H1 (cell line): ENCODE results near the gene ZKSCAN1. TPM values are rescaled to one million over a fixed set of nuclear protein-coding genes. Genes with fewer than 3 reads are reported as not detected.

Experiments
- CTCF ChIA-PET: fragments of 300-600 bp; sonication (Branson Sonifier 250); formaldehyde crosslinking; loops from one replicate; lab custom pipeline; 2021; ENCODE audit not compliant: partially characterized antibody; lab: Charles Lee
- POLR2A ChIA-PET: fragments of 300-600 bp; sonication (Branson Sonifier 250); formaldehyde crosslinking; loops from one replicate; lab custom pipeline; 2021; ENCODE audit warnings: inconsistent platforms; ENCODE audit not compliant: partially characterized antibody; lab: Charles Lee
- DNase-seq, 2 experiments: peaks; one replicate each; pipeline versions ENCODE4 v3.0.0 to v3.0.0-alpha.2; 2010 to 2022; ENCODE audit warnings: low spot score in 2 of 2, low read depth in 1 of 2, mixed read lengths in 1 of 2
- FAIRE-seq: peaks from 2 replicates; lab custom pipeline; 2011; peaks lifted over from hg19 to GRCh38; lab: Jason Lieb, UNC
- H2AFZ ChIP-seq: 2 replicates; pipeline ENCODE4 v1.8.1; 2012; ENCODE audit warnings: low read length, inconsistent platforms
- H2AK5ac ChIP-seq: 2 replicates; pipeline ENCODE4 v1.6.1; 2013; ENCODE audit warnings: low read depth, low read length
- H2BK120ac ChIP-seq: replicated peaks from 2 replicates; pipeline ENCODE3; 2013; ENCODE audit warnings: low read depth, low read length, inconsistent platforms
- H2BK12ac ChIP-seq: 2 replicates; pipeline ENCODE4 v1.6.1; 2013; ENCODE audit warnings: low read depth, low read length
- H2BK15ac ChIP-seq: 2 replicates; pipeline ENCODE4 v1.6.1; 2013; ENCODE audit warnings: low read length
- H2BK20ac ChIP-seq: 2 replicates; pipeline ENCODE4 v1.6.1; 2013; ENCODE audit warnings: low read length
- H2BK5ac ChIP-seq: 2 replicates; pipeline ENCODE4 v1.6.1; 2013; ENCODE audit warnings: low read depth, low read length
- H3K14ac ChIP-seq: 2 replicates; pipeline ENCODE4 v1.6.1; 2013; ENCODE audit warnings: inconsistent platforms; ENCODE audit not compliant: insufficient read length
- H3K18ac ChIP-seq: 2 replicates; pipeline ENCODE4 v1.6.1; 2013; ENCODE audit warnings: low read length; ENCODE audit errors: extremely low read depth
- H3K23ac ChIP-seq: 2 replicates; pipeline ENCODE4 v1.6.1; 2013; ENCODE audit warnings: inconsistent platforms; ENCODE audit not compliant: insufficient read length
- H3K23me2 ChIP-seq: 2 replicates; pipeline ENCODE4 v1.6.1; 2013; ENCODE audit warnings: low read depth, low read length
- H3K27ac ChIP-seq: 2 replicates; pipeline ENCODE4 v1.6.1; 2011; ENCODE audit warnings: low read depth, low read length, inconsistent platforms
- H3K27me3 ChIP-seq, 4 experiments: replicated peaks in 1 of 4; 1 replicate in 1 of 4; 2 replicates in 3 of 4; pipeline versions ENCODE4 v1.6.1 to v1.8.1; 2011 to 2013; ENCODE audit warnings: low read length in 3 of 4, mild to moderate bottlenecking in 3 of 4, inconsistent platforms in 2 of 4, mixed read lengths in 2 of 4, moderate library complexity in 1 of 4; ENCODE audit not compliant: control insufficient read depth in 3 of 4, insufficient read depth in 3 of 4; ENCODE audit errors: extremely low read depth in 1 of 4
- H3K36me3 ChIP-seq, 4 experiments: 2 replicates each; pipeline versions ENCODE4 v1.6.1 to v1.8.1; 2011 to 2013; ENCODE audit warnings: mild to moderate bottlenecking in 4 of 4, low read length in 3 of 4, moderate library complexity in 2 of 4, control low read depth in 1 of 4, inconsistent platforms in 1 of 4; ENCODE audit not compliant: insufficient read depth in 4 of 4, control insufficient read depth in 2 of 4
- H3K4ac ChIP-seq: replicated peaks from 2 replicates; pipeline ENCODE3; 2013; ENCODE audit warnings: low read length, low read depth, mixed read lengths, inconsistent platforms; ENCODE audit not compliant: insufficient read length
- H3K4me1 ChIP-seq, 4 experiments: replicated peaks in 1 of 4; 1 replicate in 1 of 4; 2 replicates in 3 of 4; pipeline versions ENCODE4 v1.6.1 to v1.8.1; 2011 to 2013; ENCODE audit warnings: low read length in 3 of 4, inconsistent platforms in 2 of 4, mixed read lengths in 1 of 4; ENCODE audit not compliant: insufficient read depth in 4 of 4, control insufficient read depth in 3 of 4
- H3K4me2 ChIP-seq, 2 experiments: 2 replicates each; pipeline versions ENCODE4 v1.6.1 to v1.8.1; 2011 to 2013; ENCODE audit warnings: low read depth in 2 of 2, low read length in 2 of 2, control low read depth in 1 of 2, inconsistent platforms in 1 of 2, mild to moderate bottlenecking in 1 of 2; ENCODE audit not compliant: insufficient read depth in 1 of 2
- H3K4me3 ChIP-seq, 4 experiments: fragments of 200-600, 300-600 bp in 1 of 4; sonication (generic), shearing (Covaris generic), sonication (Bioruptor Twin) in 1 of 4; 2 replicates each; pipeline versions ENCODE4 v1.5.1 to v1.8.1; 2011 to 2016; ENCODE audit warnings: low read length in 4 of 4, low read depth in 3 of 4, control low read depth in 2 of 4, inconsistent platforms in 2 of 4, mild to moderate bottlenecking in 2 of 4, mixed read lengths in 1 of 4, moderate library complexity in 1 of 4; ENCODE audit not compliant: insufficient read depth in 2 of 4; ENCODE audit errors: extremely low read depth in 1 of 4
- H3K56ac ChIP-seq: replicated peaks from 2 replicates; pipeline ENCODE3; 2013; ENCODE audit warnings: low read depth, mild to moderate bottlenecking, mixed read lengths, low read length, inconsistent platforms; ENCODE audit not compliant: insufficient read length
- H3K79me1 ChIP-seq: 2 replicates; pipeline ENCODE4 v1.6.1; 2013; ENCODE audit warnings: low read depth, low read length, control low read depth
- H3K79me2 ChIP-seq, 2 experiments: 2 replicates each; pipeline versions ENCODE4 v1.6.1 to v1.8.1; 2012 to 2013; ENCODE audit warnings: low read length in 2 of 2, mild to moderate bottlenecking in 2 of 2, inconsistent platforms in 1 of 2; ENCODE audit not compliant: insufficient read depth in 2 of 2, control insufficient read depth in 1 of 2
- H3K9ac ChIP-seq, 4 experiments: replicated peaks in 1 of 4; 1 replicate in 1 of 4; 2 replicates in 3 of 4; pipeline versions ENCODE4 v1.6.1 to v1.8.1; 2011 to 2013; ENCODE audit warnings: low read depth in 3 of 4, low read length in 3 of 4, control low read depth in 2 of 4, mild to moderate bottlenecking in 2 of 4, moderate library complexity in 2 of 4, inconsistent platforms in 1 of 4; ENCODE audit errors: extremely low read depth in 1 of 4
- H3K9me3 ChIP-seq, 2 experiments: 2 replicates each; pipeline versions ENCODE4 v1.6.1 to v1.8.1; 2012 to 2013; ENCODE audit warnings: mild to moderate bottlenecking in 2 of 2, moderate library complexity in 2 of 2, control low read depth in 1 of 2, inconsistent platforms in 1 of 2, low read depth in 1 of 2, low read length in 1 of 2, mixed read lengths in 1 of 2; ENCODE audit not compliant: insufficient read depth in 2 of 2
- H4K20me1 ChIP-seq, 2 experiments: replicated peaks in 1 of 2; 2 replicates each; pipeline versions ENCODE3 to v1.8.1; 2011 to 2013; ENCODE audit warnings: inconsistent platforms in 2 of 2, low read length in 2 of 2, mild to moderate bottlenecking in 1 of 2; ENCODE audit not compliant: insufficient read depth in 2 of 2, control insufficient read depth in 1 of 2
- H4K5ac ChIP-seq: 2 replicates; pipeline ENCODE4 v1.6.1; 2013; ENCODE audit warnings: low read length, low read depth, mixed read lengths, inconsistent platforms; ENCODE audit not compliant: insufficient read length
- H4K8ac ChIP-seq: 2 replicates; pipeline ENCODE4 v1.8.0; 2013; ENCODE audit warnings: mild to moderate bottlenecking, moderate library complexity, low read length, inconsistent platforms; ENCODE audit not compliant: insufficient read depth; ENCODE audit errors: extremely low read depth
- H4K91ac ChIP-seq: replicated peaks from 2 replicates; pipeline ENCODE3; 2013; ENCODE audit warnings: low read length, mixed read lengths, inconsistent platforms; ENCODE audit not compliant: insufficient read length
- BACH1 ChIP-seq: IDR thresholded peaks from 2 replicates; pipeline ENCODE4 v1.6.1; 2012; ENCODE audit warnings: low read length, improper control_type of control experiment
- GABPA ChIP-seq: IDR thresholded peaks from 2 replicates; pipeline ENCODE4 v1.6.1; 2011; ENCODE audit warnings: mild to moderate bottlenecking, low read length, moderate library complexity, borderline replicate concordance; ENCODE audit not compliant: insufficient read depth
- HDAC2 ChIP-seq, 2 experiments: fragments of 300-600 bp in 1 of 2; sonication (generic) in 1 of 2; IDR thresholded peaks; 2 replicates each; pipeline ENCODE4 v1.6.1; 2011 to 2012; ENCODE audit warnings: low read depth in 2 of 2, low read length in 2 of 2, mild to moderate bottlenecking in 2 of 2, moderate library complexity in 2 of 2, borderline replicate concordance in 1 of 2, inconsistent platforms in 1 of 2
- HDAC6 ChIP-seq: IDR thresholded peaks from one replicate; pipeline ENCODE4 v1.7.1; 2012; ENCODE audit warnings: low read depth, mild to moderate bottlenecking, inconsistent platforms, low read length, moderate library complexity
- NANOG ChIP-seq: IDR thresholded peaks from 2 replicates; pipeline ENCODE4 v1.6.1; 2011; ENCODE audit warnings: low read length, low read depth, mild to moderate bottlenecking, inconsistent platforms; ENCODE audit not compliant: insufficient read depth, poor library complexity, severe bottlenecking
- ZNF274 ChIP-seq: IDR thresholded peaks from 2 replicates; pipeline ENCODE4 v1.7.0; 2012; ENCODE audit warnings: low read length, borderline replicate concordance; ENCODE audit errors: extremely low read depth
- WGBS, 2 experiments: shearing (Covaris generic) in 1 of 2; methylation state at CpG; one replicate each; pipeline versions ENCODE4 v1.1.6 to v1.1.7; 2013 to 2015; ENCODE audit warnings: low lambda C conversion rate in 2 of 2, mixed read lengths in 2 of 2, inconsistent platforms in 1 of 2, low coverage in 1 of 2, missing lambda C conversion rate in 1 of 2; ENCODE audit not compliant: insufficient replicate concordance in 2 of 2, insufficient coverage in 1 of 2, insufficient read length in 1 of 2; ENCODE audit errors: extremely low coverage in 1 of 2, missing lambda C conversion rate in 1 of 2; 5-methylcytosine and 5-hydroxymethylcytosine counted together
- polyA plus RNA-seq, 7 experiments: library from polyadenylated mRNA; depleted of rRNA in 3 of 7; stranded (reverse) in 5 of 7; unstranded in 2 of 7; fragments of >200 nt in 5 of 7; fragments of 200-250 nt in 2 of 7; gene quantifications; 1 replicate in 5 of 7; 2 replicates in 1 of 7; 4 replicates in 1 of 7; pipeline versions ENCODE4 v1.2.1 to v1.2.3, GENCODE V29; 2011 to 2013; ENCODE audit warnings: missing spikeins in 2 of 7, mixed read lengths in 2 of 7
- total RNA-seq: library from RNA; stranded (reverse); fragmentation: NEBNext Ultra II Directional; extraction: Animal tissue kit (Norgen Biotek cat#: 25700); gene quantifications from 2 replicates; pipeline ENCODE4 v1.2.1, GENCODE V29; 2021

Gene ZKSCAN1
- total and polyA plus RNA-seq, 2 of the 8 experiments (the other 6 are each of a cell fraction or from before 2014, with no cell fraction given) = 8.2 to 40.6 TPM

DNA sequence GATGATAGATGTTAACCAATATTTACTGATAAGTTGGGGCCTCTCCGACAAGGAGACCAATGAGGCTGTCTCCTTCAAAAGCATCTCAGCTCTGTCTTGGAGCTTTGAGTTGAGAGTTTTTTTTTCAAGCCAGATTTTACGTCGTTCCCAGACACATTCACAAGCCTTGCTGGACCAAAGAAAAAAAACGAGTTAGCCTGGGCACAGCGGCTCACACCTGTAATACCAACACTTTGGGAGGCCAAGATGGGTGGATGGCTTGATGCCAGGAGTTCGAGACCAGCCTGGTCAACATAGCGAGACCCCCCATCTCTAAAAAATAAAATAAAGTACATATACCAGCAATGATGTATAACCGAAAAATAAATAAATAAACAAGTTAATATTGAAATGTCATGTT, 20.6 kb upstream of the ZKSCAN1 start:
- H3K23me2 ChIP-seq = peaks cover 2% of the 10 kb centered on the region; the same call in 1 of the 2 replicates
- no peak overlapping the region for H3K14ac ChIP-seq
- no peak overlapping the region for H3K23ac ChIP-seq
- H3K27ac ChIP-seq = no peak overlapping the region
- no peak overlapping the region for H2AK5ac ChIP-seq
- FAIRE-seq (no peak), DNase-seq (no peak)
- 87% methylated on average over 8 of the region's 8 CpGs; no CpG with 5 or more reads in 1 of the 2 experiments for WGBS, 2 experiments
- no peaks in the 10 kb centered on the region; a peak in 2 of 7 replicates for H3K27me3 ChIP-seq
- H3K79me1 ChIP-seq = no peaks in the 10 kb centered on the region
- H3K4me1 ChIP-seq = peaks cover 0 to 7% (median 4%) of the 10 kb centered on the region in 4 experiments; a peak in 5 of 7 replicates
- ChIA-PET CTCF (interaction anchor here (0.9 to 12.1 kb wide), 15 partner anchors 8 to 363 kb away, joined by 3 to 241 read pairs (median 6); partner anchors contain the start of genes AZGP1, TRIM4 and ZKSCAN1), POLR2A (interaction anchor here (0.9 to 2.5 kb wide), 2 partner anchors 58 to 80 kb away, joined by 3 to 7 read pairs; no protein-coding TSS in a partner anchor)
- H2BK12ac ChIP-seq = 0 out of 2 replicates have a peak overlapping the region, but pooled peaks have one; percentile 23
- 0 out of 2 replicates have a peak overlapping the region, but pooled peaks have one; percentile 71 for H2BK5ac ChIP-seq
- no peak overlapping the region for H4K8ac ChIP-seq
- H3K9ac ChIP-seq = no peak overlapping the region
- no peaks in the 10 kb centered on the region for H3K36me3 ChIP-seq
- no peak overlapping the region for H3K56ac ChIP-seq
- H3K9me3 ChIP-seq = no peaks in the 10 kb centered on the region
- TF ChIP-seq ZNF274 = no peak
- no peak for TF ChIP-seq HDAC2 (IDR thresholded peaks at IDR 0.05; ENCODE audit: borderline replicate concordance in 1 of 2, low read depth in 2 of 2, low read length in 2 of 2)
- no peak for TF ChIP-seq GABPA
- no peak for TF ChIP-seq BACH1
- no peak for TF ChIP-seq HDAC6
- TF ChIP-seq NANOG = no peak
- H2BK120ac ChIP-seq = no peak overlapping the region
- H3K4me2 ChIP-seq = no peak overlapping the region
- no peak overlapping the region for H4K91ac ChIP-seq
- H2BK20ac ChIP-seq = no peak overlapping the region
- no peaks in the 10 kb centered on the region for H3K79me2 ChIP-seq
- H4K20me1 ChIP-seq = no peaks in the 10 kb centered on the region
- H3K18ac ChIP-seq = no peak overlapping the region
- no peak overlapping the region for H3K4ac ChIP-seq
- no peak overlapping the region for H4K5ac ChIP-seq
- 0 out of 2 replicates have a peak overlapping the region, but pooled peaks have one; percentile 21 for H2AFZ ChIP-seq
- no peak overlapping the region for H3K4me3 ChIP-seq
- no peak overlapping the region for H2BK15ac ChIP-seq
